DMS79 treated with DMSO at 0.1 percent for 48 hours (cell line): ENCODE data around the gene PLXNA4.
A peak's percentile ranks its signal among the peaks of the same experiment; 100 is the strongest.

Source experiments
- DNase-seq: peaks from one replicate; lab custom pipeline; 2025; lab: John Stamatoyannopoulos, UW

Gene PLXNA4

GRCh38 chr7:132469264-132469663 lies 107.0 kb downstream of the PLXNA4 start:
- no peak for DNase-seq

- no peak for DNase-seq
These were observed 109.9 kb downstream of the PLXNA4 start for GRCh38 chr7:132466367-132466766.

- DNase-seq, result no peak
These were observed 110.8 kb downstream of the PLXNA4 start for GRCh38 chr7:132465516-132465915.

- DNase-seq, result peak; percentile 49
These were observed 111.5 kb downstream of the PLXNA4 start for GRCh38 chr7:132464740-132465139.

GRCh38 chr7:132463922-132464321 lies 112.3 kb downstream of the PLXNA4 start:
- no peak for DNase-seq

DNA sequence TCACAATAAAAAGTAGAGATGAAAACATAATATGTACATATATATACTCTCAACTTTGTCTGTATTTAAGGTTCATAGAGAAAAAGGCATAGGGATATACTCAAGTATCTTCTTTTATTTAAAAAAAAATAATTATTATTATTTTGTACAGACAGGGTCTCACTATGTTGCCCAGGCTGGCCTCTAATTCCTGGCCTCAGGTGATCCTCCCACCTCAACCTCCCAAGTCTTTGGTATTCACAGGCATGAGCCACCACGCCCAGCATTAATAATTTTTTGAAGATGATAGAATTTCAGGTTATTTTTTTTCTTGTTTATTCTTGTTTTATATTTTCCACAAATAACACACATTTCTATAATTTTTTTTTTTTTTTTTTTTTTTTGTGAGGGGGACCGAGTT lies 113.8 kb downstream of the PLXNA4 start:
- DNase-seq, result no peak

DNA sequence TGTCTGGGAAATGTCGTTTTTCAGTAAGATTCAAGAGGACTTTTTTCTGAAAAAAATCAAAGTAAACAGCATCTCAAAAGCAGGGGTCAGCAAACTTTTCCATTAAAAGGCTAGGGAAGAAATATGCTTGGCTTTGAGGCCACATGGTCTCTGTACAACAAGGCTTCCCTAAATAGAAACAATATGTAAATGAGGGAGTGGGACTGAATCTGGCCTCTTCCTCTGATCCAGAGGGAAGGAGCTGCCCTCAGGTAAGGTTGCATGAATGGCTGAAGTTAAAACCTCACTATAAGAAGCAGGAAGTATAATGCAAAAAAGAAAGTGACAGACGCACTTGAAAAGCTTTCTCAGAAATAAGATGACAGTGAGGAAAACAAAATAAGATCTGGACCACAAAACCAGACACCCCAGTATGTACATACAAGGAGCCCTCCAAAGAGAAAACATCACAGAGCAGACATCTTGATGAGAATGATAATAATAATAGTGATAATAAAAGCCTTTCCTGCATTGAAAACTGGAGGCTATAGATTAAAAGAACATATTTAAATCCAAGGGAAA lies 115.2 kb downstream of the PLXNA4 start:
- no peak for DNase-seq

- DNase-seq, result no peak
These were observed 117.5 kb downstream of the PLXNA4 start for GRCh38 chr7:132458729-132459128.

- no peak for DNase-seq
These were observed 118.6 kb downstream of the PLXNA4 start for GRCh38 chr7:132457658-132458057.

DNA sequence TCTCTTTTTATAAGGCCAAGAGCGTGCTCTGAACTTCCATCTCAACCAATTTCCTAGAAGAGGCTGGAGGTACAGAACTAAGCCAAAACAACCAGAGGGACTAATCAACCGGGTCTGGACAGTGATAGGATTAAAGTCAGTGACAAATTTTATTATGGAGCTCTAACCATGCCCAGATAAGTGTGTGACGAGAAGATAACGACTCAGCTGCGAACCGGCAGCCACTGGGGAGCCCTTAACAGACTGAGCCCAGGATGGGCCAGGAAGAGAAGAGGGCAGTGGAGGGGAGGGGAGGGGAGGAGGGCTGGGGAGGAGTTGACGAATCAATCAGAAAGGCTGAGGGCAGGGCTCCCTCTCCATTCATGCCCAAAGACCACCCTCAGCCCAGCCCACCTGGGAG lies 119.9 kb downstream of the PLXNA4 start:
- DNase-seq, result peak; percentile 34

DNA sequence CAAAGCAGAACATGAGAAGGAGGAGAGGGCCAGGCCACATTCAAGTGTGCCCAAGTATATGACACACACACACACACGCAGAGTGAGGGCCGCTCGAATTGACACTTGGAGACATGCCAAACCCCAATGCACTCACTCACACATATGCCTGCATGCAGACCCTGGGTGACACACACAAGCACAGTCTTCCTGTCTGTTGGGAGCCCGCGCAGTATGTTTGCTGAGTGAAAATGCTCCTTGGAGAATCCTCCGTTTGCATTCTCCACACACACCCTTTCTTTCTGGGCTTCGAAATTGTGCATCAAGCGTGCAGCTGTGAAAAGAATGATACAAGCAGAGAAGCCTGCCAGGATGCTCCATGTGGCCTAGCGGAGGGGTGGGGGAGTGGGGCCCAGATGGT lies 120.9 kb downstream of the PLXNA4 start:
- DNase-seq, result no peak

GRCh38 chr7:132453826-132454225 lies 122.4 kb downstream of the PLXNA4 start:
- no peak for DNase-seq

GRCh38 chr7:132451161-132451560 lies 125.1 kb downstream of the PLXNA4 start:
- DNase-seq, result no peak

DNA sequence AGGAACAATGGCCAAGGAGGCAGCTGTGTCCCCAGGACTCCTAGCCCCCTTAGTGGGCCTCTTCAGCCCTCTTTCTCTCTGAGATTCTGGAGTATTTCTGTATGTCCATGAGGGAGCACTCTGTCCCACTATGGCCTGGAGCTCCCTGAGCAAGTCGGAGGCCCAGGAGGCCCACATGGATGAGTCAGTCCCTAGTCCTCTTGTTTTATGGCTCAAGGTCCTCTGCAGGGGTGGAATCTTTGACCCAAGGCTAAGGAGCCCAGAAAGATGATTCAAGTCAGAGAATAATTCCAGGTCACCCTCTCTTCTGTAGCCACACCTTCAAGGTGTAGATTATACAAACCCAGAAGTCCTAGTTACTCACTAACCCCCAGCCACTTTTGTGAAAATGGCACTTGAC lies 125.6 kb downstream of the PLXNA4 start:
- DNase-seq, result no peak

DNA sequence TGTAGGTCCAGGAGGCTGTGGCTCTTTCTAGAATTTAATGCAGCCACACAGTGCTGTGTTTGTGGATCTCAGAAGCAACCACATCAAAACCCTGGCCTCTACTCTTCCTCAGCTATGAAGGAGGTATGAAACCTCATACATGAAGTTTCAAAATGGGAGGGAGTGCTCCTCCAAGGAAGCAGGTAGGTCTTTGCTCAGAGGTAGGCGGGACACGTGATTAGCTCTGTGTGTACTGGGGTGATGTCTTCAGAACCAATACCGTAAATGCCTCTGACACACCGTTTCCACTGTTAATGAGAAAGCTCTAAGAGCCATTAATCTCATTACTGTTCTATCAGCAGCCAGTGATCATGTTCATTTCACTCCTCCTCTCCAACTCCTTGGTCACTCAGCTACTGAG lies 126.1 kb downstream of the PLXNA4 start:
- DNase-seq, result no peak

GRCh38 chr7:132446666-132447278 lies 129.5 kb downstream of the PLXNA4 start:
- peak; percentile 51 for DNase-seq

- DNase-seq, result no peak
These were observed 130.0 kb downstream of the PLXNA4 start for GRCh38 chr7:132446260-132446659.

DNA sequence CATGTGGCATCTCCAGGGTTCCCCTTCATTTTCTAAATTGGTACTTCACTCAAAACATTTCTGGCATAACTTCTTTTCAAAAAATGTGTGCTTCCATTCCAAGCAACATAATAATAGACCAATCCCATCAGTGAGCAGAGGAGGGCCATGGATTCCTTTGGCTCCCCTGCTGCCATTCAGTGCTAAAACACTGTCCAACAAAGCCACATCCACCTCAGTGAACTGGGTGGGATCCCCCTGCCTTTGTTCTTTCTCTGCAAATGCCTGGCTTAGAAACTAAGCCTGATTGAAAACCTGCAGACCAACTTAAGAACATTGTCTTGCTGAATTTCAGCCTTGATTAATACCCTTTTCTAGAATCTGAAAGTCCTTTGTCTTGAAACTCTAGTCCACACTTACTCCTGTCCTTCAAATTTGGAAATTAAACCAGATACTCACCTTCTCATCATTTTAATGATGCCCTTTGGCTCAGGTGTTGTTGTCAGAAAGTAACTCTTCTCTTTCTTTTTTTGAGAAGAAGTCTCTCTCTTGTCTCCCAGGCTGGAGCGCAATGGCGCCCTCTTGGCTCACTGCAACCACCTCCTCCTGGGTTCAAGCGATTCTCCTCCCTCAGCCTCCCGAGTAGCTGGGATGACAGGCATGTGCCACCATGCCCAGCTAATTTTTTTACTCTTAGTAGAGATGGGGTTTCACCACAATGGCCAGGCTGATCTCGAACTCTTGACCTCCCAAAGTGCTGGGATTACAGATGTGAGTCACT lies 132.3 kb downstream of the PLXNA4 start:
- DNase-seq, result no peak

DNA sequence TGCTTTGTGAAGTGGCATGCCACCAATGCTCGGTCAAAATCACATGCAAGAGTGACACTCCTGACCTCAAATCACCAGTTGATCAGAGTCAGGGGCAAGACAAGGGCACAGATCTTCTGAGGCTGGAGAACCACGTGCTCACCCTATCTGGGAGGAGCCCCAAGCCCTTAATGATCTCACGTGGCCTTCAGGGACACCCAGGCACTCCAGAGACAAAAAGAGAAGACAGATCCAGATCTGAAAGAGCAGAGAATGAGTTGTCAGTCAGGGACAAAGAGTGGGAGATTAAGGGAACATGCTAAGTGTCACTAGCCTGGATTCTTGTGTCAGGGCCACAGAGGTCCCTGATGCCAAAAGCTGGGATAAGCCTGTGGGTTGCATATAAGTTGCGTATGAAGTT lies 134.3 kb downstream of the PLXNA4 start:
- DNase-seq, result no peak

DNA sequence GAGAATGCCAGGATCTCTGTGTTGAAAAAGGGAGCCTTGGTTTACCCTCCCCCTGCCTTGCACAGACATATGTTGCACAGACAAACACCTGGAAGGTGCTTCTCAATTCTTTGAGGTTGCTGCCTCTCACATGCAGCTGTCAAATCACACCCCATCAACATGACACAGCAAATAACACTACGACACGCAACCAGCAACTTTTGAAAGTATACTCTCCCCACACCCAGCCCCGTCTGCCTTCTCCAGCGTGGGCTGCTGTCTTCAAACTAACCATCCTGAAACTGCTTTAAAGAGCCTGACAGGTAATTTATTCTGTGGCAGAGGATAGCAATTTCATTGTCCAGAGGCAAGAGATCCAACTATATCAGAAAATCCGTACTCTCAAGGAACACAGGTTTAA lies 136.1 kb downstream of the PLXNA4 start:
- no peak for DNase-seq

- no peak for DNase-seq
These were observed 137.3 kb downstream of the PLXNA4 start for GRCh38 chr7:132438926-132439325.

DNA sequence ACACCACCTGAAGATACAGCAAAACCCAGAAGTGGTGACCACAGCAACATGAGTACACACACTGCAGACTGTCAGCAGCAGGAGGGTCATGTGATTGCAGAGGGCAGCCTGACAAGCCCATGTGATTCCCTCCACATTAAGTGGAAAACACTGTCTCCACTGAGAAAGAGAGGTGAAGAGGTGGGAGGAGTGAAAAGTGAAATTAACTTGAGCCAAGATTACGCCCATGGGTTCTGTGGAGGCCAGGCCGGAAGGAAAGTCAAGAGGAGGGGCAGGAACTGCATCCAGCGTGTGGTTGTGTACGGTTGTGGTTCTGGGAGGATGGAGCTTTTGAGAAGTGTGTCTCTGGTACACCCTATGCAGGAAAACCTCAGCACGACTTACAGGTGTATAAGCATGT lies 138.5 kb downstream of the PLXNA4 start:
- DNase-seq, result peak; percentile 69

- DNase-seq, result peak; percentile 85
These were observed 140.1 kb downstream of the PLXNA4 start for GRCh38 chr7:132436121-132436520.
